ENCODE results near the gene PREB.

Gene PREB

DNA sequence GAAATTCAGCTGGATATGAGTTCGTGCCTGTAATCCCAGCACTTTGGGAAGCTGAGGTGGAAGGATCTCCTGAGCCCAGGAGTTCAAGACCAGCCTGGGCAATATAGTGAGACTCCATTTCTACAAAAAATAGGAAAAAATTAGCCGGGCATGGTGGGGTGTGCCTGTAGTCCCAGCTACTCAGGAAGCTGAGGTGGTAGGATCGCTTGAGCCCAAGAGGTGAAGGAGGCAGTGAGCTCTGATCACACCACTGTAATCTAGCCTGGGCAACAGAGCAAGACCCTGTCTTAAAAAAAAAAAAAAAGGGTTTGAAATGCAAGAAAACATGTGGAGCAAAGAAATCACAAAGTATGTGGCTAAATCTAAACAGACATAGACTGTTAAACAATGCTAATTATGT is 25.4 kb downstream of the PREB start:
- TF ChIP-seq ZFX (IDR thresholded peaks at IDR 0.05; ENCODE audit: borderline replicate concordance), result no peak
- TF ChIP-seq, protein P1, sequence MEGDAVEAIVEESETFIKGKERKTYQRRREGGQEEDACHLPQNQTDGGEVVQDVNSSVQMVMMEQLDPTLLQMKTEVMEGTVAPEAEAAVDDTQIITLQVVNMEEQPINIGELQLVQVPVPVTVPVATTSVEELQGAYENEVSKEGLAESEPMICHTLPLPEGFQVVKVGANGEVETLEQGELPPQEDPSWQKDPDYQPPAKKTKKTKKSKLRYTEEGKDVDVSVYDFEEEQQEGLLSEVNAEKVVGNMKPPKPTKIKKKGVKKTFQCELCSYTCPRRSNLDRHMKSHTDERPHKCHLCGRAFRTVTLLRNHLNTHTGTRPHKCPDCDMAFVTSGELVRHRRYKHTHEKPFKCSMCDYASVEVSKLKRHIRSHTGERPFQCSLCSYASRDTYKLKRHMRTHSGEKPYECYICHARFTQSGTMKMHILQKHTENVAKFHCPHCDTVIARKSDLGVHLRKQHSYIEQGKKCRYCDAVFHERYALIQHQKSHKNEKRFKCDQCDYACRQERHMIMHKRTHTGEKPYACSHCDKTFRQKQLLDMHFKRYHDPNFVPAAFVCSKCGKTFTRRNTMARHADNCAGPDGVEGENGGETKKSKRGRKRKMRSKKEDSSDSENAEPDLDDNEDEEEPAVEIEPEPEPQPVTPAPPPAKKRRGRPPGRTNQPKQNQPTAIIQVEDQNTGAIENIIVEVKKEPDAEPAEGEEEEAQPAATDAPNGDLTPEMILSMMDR (IDR thresholded peaks at IDR 0.05), result no peak
- H3K27ac ChIP-seq, result no peak overlapping the region

- no peak overlapping the region for H3K27ac ChIP-seq
- no peak for TF ChIP-seq ZFX (IDR thresholded peaks at IDR 0.05; ENCODE audit: borderline replicate concordance)
- TF ChIP-seq, protein P1 (IDR thresholded peaks at IDR 0.05), result no peak
These were observed 26.2 kb downstream of the PREB start for GRCh38 chr2:27108221-27108620.

GRCh38 chr2:27105981-27106380 is 28.5 kb downstream of the PREB start:
- TF ChIP-seq ZFX (IDR thresholded peaks at IDR 0.05; ENCODE audit: borderline replicate concordance), result no peak
- TF ChIP-seq, protein P1 (IDR thresholded peaks at IDR 0.05), result no peak
- H3K27ac ChIP-seq, result no peak overlapping the region

DNA sequence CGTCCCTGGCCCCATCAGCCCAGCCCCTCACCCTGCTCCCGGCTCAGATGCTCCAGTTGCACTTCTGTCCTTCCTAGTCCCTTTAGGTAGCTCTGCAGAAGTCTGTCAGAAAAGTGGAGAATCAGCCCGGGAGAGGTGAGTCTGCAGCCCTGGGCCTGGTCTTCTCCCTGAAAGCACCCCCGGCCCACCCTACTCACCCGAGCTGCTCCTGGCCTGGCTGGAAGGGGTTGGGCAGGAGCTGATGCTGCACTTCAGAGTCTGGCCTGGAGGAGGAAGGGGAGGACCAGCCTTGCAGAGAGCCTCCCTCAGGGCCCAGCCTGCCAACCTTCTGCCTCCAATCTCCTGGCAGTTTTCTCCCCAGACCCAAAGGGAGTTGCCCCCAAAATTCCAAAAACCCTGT is 32.1 kb downstream of the PREB start:
- TF ChIP-seq ZFX (IDR thresholded peaks at IDR 0.05; ENCODE audit: borderline replicate concordance), result no peak
- TF ChIP-seq, protein P1 (IDR thresholded peaks at IDR 0.05), result no peak
- H3K27ac ChIP-seq, result no peak overlapping the region

DNA sequence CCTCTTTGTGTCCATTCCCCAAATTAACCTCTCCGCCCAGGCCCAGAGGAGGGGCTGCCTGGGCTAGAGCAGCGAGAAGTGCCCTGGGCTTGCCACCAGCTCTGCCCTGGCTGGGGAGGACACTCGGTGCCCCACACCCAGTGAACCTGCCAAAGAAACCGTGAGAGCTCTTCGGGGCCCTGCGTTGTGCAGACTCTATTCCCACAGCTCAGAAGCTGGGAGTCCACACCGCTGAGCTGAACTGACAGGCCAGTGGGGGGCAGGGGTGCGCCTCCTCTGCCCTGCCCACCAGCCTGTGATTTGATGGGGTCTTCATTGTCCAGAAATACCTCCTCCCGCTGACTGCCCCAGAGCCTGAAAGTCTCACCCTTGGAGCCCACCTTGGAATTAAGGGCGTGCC is 34.4 kb downstream of the PREB start:
- no peak overlapping the region for H3K27ac ChIP-seq
- TF ChIP-seq, protein P1 (IDR thresholded peaks at IDR 0.05), result no peak
- TF ChIP-seq ZFX (IDR thresholded peaks at IDR 0.05; ENCODE audit: borderline replicate concordance), result no peak

GRCh38 chr2:27099334-27099955 is 35.0 kb downstream of the PREB start:
- TF ChIP-seq, protein P1 (IDR thresholded peaks at IDR 0.05), result no peak
- TF ChIP-seq ZFX (IDR thresholded peaks at IDR 0.05; ENCODE audit: borderline replicate concordance), result no peak

DNA sequence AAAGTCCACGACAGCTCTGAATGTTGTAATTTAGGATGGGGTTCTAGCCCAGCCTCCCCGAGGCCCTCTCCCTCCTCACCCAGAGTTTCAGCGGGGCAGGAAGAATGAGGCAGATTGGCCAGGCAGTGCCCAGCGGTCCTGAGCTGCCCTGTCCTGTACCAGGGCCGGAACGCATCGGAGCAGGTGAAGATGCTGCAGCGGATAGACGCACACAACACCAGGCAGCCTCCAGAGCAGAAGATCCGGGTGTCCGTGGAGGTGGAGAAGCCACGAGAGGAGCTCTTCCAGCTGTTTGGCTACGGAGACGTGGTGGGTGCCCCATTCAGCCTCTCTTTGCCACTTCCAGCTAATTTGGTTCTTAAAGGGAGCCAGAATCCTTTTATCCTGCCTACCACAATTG is 37.1 kb downstream of the PREB start:
- TF ChIP-seq ZFX (IDR thresholded peaks at IDR 0.05; ENCODE audit: borderline replicate concordance), result no peak
- TF ChIP-seq, protein P1 (IDR thresholded peaks at IDR 0.05), result no peak
- H3K27ac ChIP-seq, result no peak overlapping the region

More at GRCh38 chr2:27099334-27099955, 35.0 kb downstream of the PREB start:
- no peak overlapping the region for H3K27ac ChIP-seq

All from 22Rv1 (cell line).